DND-41 (cell line): Measurements from ENCODE around the gene BBLN.

Experiments
- ATAC-seq: fragments of 200-7000 bp; cut with Tn5 transposase; 3 replicates; pipeline ENCODE4 v1.9.1; 2021; ENCODE audit warnings: low read depth; ENCODE audit not compliant: insufficient read depth
- DNase-seq: peaks from one replicate; pipeline ENCODE4 v3.0.0-alpha.2; 2020
- H2AFZ ChIP-seq: 2 replicates; pipeline ENCODE4 v1.6.0; 2012; ENCODE audit warnings: low read depth, low read length
- H3K27ac ChIP-seq: 2 replicates; pipeline ENCODE4 v1.5.1; 2012; ENCODE audit warnings: low read length, inconsistent platforms
- H3K27me3 ChIP-seq: fragments of 200-600 bp; sonication (generic); 2 replicates; pipeline ENCODE4 v1.6.0; 2012; ENCODE audit warnings: low read length, mild to moderate bottlenecking, inconsistent platforms; ENCODE audit not compliant: insufficient read depth, poor library complexity
- H3K36me3 ChIP-seq: 2 replicates; pipeline ENCODE4 v1.5.1; 2012; ENCODE audit warnings: low read length, inconsistent platforms; ENCODE audit not compliant: insufficient read depth
- H3K4me1 ChIP-seq: 2 replicates; pipeline ENCODE4 v1.5.1; 2012; ENCODE audit warnings: mild to moderate bottlenecking, low read length; ENCODE audit not compliant: insufficient read depth
- H3K4me2 ChIP-seq: 2 replicates; pipeline ENCODE4 v1.6.0; 2012; ENCODE audit warnings: mild to moderate bottlenecking, moderate library complexity, low read length, inconsistent platforms; ENCODE audit not compliant: insufficient read depth
- H3K4me3 ChIP-seq, 2 experiments: fragments of 200-600 bp in 1 of 2; shearing (Covaris generic) in 1 of 2; 2 replicates each; pipeline ENCODE4 v1.5.1; 2012 to 2016; ENCODE audit warnings: inconsistent platforms in 2 of 2, low read length in 2 of 2, mild to moderate bottlenecking in 2 of 2, low read depth in 1 of 2, moderate library complexity in 1 of 2
- H3K79me2 ChIP-seq: 2 replicates; pipeline ENCODE4 v1.6.0; 2012; ENCODE audit warnings: low read length, inconsistent platforms; ENCODE audit not compliant: insufficient read depth
- H3K9ac ChIP-seq: 2 replicates; pipeline ENCODE4 v1.6.0; 2012; ENCODE audit warnings: low read depth, mild to moderate bottlenecking, inconsistent platforms, low read length, moderate library complexity
- H3K9me3 ChIP-seq: 2 replicates; pipeline ENCODE4 v1.5.1; 2012; ENCODE audit warnings: low read length, moderate library complexity, mild to moderate bottlenecking, inconsistent platforms; ENCODE audit not compliant: insufficient read depth, severe bottlenecking
- H4K20me1 ChIP-seq: 2 replicates; pipeline ENCODE4 v1.6.0; 2012; ENCODE audit warnings: low read length; ENCODE audit not compliant: insufficient read depth
- CTCF ChIP-seq: IDR thresholded peaks from 2 replicates; pipeline ENCODE4 v1.5.1; 2012; ENCODE audit warnings: borderline replicate concordance, low read length, moderate library complexity, mild to moderate bottlenecking; ENCODE audit not compliant: poor library complexity, severe bottlenecking; ENCODE audit errors: extremely low read depth
- EZH2 ChIP-seq: IDR thresholded peaks from 3 replicates; pipeline ENCODE4 v1.6.1; 2012; ENCODE audit warnings: borderline replicate concordance, low read depth, mild to moderate bottlenecking, moderate library complexity, low read length, inconsistent platforms; ENCODE audit not compliant: severe bottlenecking

The BBLN gene

GRCh38 chr9:128169925-128170324 lies 9.9 kb downstream of the BBLN start:
- no peaks in the 10 kb centered on the region for H3K4me1 ChIP-seq
- ATAC-seq (no peak), DNase-seq (no peak)
- H2AFZ ChIP-seq: no peak overlapping the region
- no peak overlapping the region for H3K9ac ChIP-seq
- H3K27me3 ChIP-seq: no peaks in the 10 kb centered on the region
- H3K9me3 ChIP-seq: no peaks in the 10 kb centered on the region
- peaks cover 48% of the 10 kb centered on the region for H3K36me3 ChIP-seq
- no peaks in the 10 kb centered on the region for H3K79me2 ChIP-seq
- H3K27ac ChIP-seq: no peak overlapping the region
- TF ChIP-seq CTCF (no peak), EZH2 (no peak)
- no peak overlapping the region for H3K4me3 ChIP-seq
- no peaks in the 10 kb centered on the region for H4K20me1 ChIP-seq
- H3K4me2 ChIP-seq: no peak overlapping the region

DNA sequence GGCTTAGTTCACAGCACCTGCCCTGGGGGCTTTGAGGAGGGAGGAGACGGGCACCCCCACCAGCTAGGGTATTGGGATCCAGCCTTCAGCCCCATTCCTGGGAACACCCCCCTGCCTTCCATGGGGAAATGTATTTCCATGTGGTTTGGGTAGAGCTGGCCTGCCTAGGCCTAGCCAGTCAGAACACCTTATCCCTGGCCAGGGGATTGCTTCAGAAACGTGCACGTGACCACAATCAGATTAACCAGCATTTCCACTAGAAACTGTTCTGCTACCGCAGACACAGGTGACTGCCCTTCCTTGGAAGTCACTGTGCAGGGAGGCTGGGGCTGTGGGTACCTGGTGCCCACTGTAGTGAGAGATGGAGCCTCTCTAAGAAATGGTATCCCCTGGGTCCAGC lies 14.0 kb downstream of the BBLN start:
- H3K9ac ChIP-seq: no peak overlapping the region
- peaks cover 49% of the 10 kb centered on the region for H3K36me3 ChIP-seq
- ATAC-seq (no peak), DNase-seq (no peak)
- H3K27me3 ChIP-seq: no peaks in the 10 kb centered on the region
- H4K20me1 ChIP-seq: no peaks in the 10 kb centered on the region
- no peak overlapping the region for H3K27ac ChIP-seq
- H3K4me2 ChIP-seq: no peak overlapping the region
- TF ChIP-seq EZH2 (no peak), CTCF (no peak)
- H3K79me2 ChIP-seq: no peaks in the 10 kb centered on the region
- H3K4me1 ChIP-seq: no peaks in the 10 kb centered on the region
- H3K4me3 ChIP-seq: no peak overlapping the region
- H3K9me3 ChIP-seq: peaks cover 4% of the 10 kb centered on the region
- no peak overlapping the region for H2AFZ ChIP-seq

DNA sequence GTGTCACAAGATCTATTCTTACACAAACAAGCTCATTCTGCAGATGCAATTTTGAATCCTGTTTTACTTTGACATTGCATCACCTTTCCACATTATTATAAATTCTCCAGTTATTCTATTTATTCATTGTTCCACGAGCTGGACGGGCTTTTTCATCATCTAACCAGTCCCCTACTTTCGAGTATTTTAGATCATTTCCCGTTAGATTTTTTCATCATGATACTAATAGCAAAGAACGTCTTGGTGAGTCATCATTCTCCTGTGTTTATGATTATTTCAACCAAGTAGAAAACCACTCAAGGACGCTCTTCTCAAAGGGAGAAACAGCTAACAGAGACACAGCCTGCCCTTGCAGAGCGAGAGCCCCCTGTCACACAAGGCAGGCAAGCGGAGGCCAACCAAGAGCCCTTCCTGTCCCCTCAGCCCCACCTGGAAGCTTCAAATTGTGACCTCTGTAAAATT lies 15.1 kb downstream of the BBLN start:
- H2AFZ ChIP-seq: no peak overlapping the region
- TF ChIP-seq CTCF: no peak
- no peak for TF ChIP-seq EZH2
- no peaks in the 10 kb centered on the region for H3K79me2 ChIP-seq
- H3K4me3 ChIP-seq: no peak overlapping the region
- H3K9me3 ChIP-seq: peaks cover 8% of the 10 kb centered on the region
- no peak for DNase-seq
- H4K20me1 ChIP-seq: no peaks in the 10 kb centered on the region
- H3K27me3 ChIP-seq: no peaks in the 10 kb centered on the region
- ATAC-seq: no peak
- no peak overlapping the region for H3K9ac ChIP-seq
- H3K4me2 ChIP-seq: no peak overlapping the region
- H3K36me3 ChIP-seq: peaks cover 49% of the 10 kb centered on the region
- H3K27ac ChIP-seq: no peak overlapping the region
- no peaks in the 10 kb centered on the region for H3K4me1 ChIP-seq

- no peaks in the 10 kb centered on the region for H4K20me1 ChIP-seq
- no peak overlapping the region for H3K9ac ChIP-seq
- DNase-seq (no peak), ATAC-seq (no peak)
- H3K27ac ChIP-seq: no peak overlapping the region
- no peaks in the 10 kb centered on the region for H3K79me2 ChIP-seq
- no peak overlapping the region for H3K4me3 ChIP-seq
- no peaks in the 10 kb centered on the region for H3K4me1 ChIP-seq
- H2AFZ ChIP-seq: no peak overlapping the region
- peaks cover 8% of the 10 kb centered on the region for H3K9me3 ChIP-seq
- no peaks in the 10 kb centered on the region for H3K27me3 ChIP-seq
- no peak overlapping the region for H3K4me2 ChIP-seq
- no peak for TF ChIP-seq CTCF
- TF ChIP-seq EZH2: no peak
- H3K36me3 ChIP-seq: peaks cover 54% of the 10 kb centered on the region
Measured at GRCh38 chr9:128175726-128176125, 15.7 kb downstream of the BBLN start.
